Prostate gland (tissue), 2 donors: ENCODE measurements around the gene GPR15LG. TPM values are rescaled to one million over a fixed set of nuclear protein-coding genes. Genes with fewer than 3 reads are reported as not detected.

Source experiments
- DNase-seq: peaks from one replicate; pipeline ENCODE4 v3.0.0-alpha.2; 2019; ENCODE audit warnings: low spot score
- H3K27ac ChIP-seq, 2 donors: fragments of 200-600 bp; sonication (generic); 2 replicates each; pipeline ENCODE4 v1.5.1; 2017 to 2019
- H3K27me3 ChIP-seq: fragments of 200-600 bp; sonication (generic); replicated peaks from 2 replicates; pipeline ENCODE4 v1.5.1; 2019; ENCODE audit not compliant: insufficient read depth
- H3K36me3 ChIP-seq, 2 donors: fragments of 200-600 bp; sonication (generic); 1 replicate in 1 of 2; 2 replicates in 1 of 2; pipeline versions ENCODE4 v1.5.1 to v1.8.1; 2017 to 2019
- H3K4me1 ChIP-seq: fragments of 200-600 bp; sonication (generic); replicated peaks from 2 replicates; pipeline ENCODE4 v1.5.1; 2019
- H3K4me3 ChIP-seq, 2 donors: fragments of 200-600 bp; sonication (generic); 2 replicates each; pipeline ENCODE4 v1.5.1; 2017 to 2019
- H3K9me3 ChIP-seq: fragments of 200-600 bp; sonication (generic); 2 replicates; pipeline ENCODE4 v1.5.1; 2017
- CTCF ChIP-seq, 4 experiments: fragments of 200-600 bp in 2 of 4; fragments of 450-650 bp in 2 of 4; sonication (generic) in 2 of 4; IDR thresholded peaks; 1 replicate in 3 of 4; 2 replicates in 1 of 4; pipeline ENCODE4 v1.5.1; 2016 to 2019; ENCODE audit warnings: antibody characterized with exemption in 4 of 4, mild to moderate bottlenecking in 2 of 4, moderate library complexity in 2 of 4
- POLR2A ChIP-seq: fragments of 450-650 bp; IDR thresholded peaks from one replicate; pipeline ENCODE4 v1.6.1; 2016; ENCODE audit warnings: antibody characterized with exemption, mild to moderate bottlenecking
- POLR2AphosphoS5 ChIP-seq: sonication (generic); formaldehyde crosslinking; IDR thresholded peaks from one replicate; pipeline ENCODE4 v1.6.1; 2017; ENCODE audit warnings: antibody characterized with exemption
- WGBS: methylation state at CpG from one replicate; pipeline ENCODE4 v1.1.5; 2018; 5-methylcytosine and 5-hydroxymethylcytosine counted together
- intact Hi-C: fragments of 100-400 bp; cut with DNase I; formaldehyde crosslinking; loops from one replicate; pipeline ENCODE4 v1.14.2; 2022
- total RNA-seq, 2 donors: library from RNA; depleted of rRNA; stranded (reverse); fragments of >200 nt; gene quantifications; one replicate each; pipeline ENCODE4 v1.1.0, GENCODE V29; 2016

Gene GPR15LG
- total RNA-seq, 2 donors from 2014 or later, result 3.1 TPM; not detected in 1

- H3K4me3 ChIP-seq, result no peak overlapping the region
- no peaks in the 10 kb centered on the region for H3K4me1 ChIP-seq
- H3K27me3 ChIP-seq, result no peaks in the 10 kb centered on the region
- no peak for TF ChIP-seq POLR2A
- TF ChIP-seq POLR2AphosphoS5, result no peak
- no peak for TF ChIP-seq CTCF (IDR thresholded peaks at IDR 0.05)
- 90% methylated on average over 11 of the region's 11 CpGs for WGBS
- intact Hi-C loops, result no loop called here
- H3K27ac ChIP-seq, result no peak overlapping the region
- no peak for DNase-seq
- H3K36me3 ChIP-seq, result no peaks in the 10 kb centered on the region
- no peaks in the 10 kb centered on the region for H3K9me3 ChIP-seq
These were observed 28.1 kb downstream of the GPR15LG start for GRCh38 chr10:84201682-84202081.

- WGBS, result 89% methylated on average over 5 of the region's 5 CpGs
- Histone ChIP-seq H3K4me3 (no peak overlapping the region), H3K9me3 (no peaks in the 10 kb centered on the region), H3K36me3 (no peaks in the 10 kb centered on the region), H3K27me3 (no peaks in the 10 kb centered on the region), H3K4me1 (no peaks in the 10 kb centered on the region), H3K27ac (no peak overlapping the region)
- DNase-seq, result no peak
- TF ChIP-seq CTCF (IDR thresholded peaks at IDR 0.05) (no peak), POLR2AphosphoS5 (no peak), POLR2A (no peak)
- intact Hi-C loops, result no loop called here
These were observed 28.7 kb downstream of the GPR15LG start for GRCh38 chr10:84202349-84202748.

DNA sequence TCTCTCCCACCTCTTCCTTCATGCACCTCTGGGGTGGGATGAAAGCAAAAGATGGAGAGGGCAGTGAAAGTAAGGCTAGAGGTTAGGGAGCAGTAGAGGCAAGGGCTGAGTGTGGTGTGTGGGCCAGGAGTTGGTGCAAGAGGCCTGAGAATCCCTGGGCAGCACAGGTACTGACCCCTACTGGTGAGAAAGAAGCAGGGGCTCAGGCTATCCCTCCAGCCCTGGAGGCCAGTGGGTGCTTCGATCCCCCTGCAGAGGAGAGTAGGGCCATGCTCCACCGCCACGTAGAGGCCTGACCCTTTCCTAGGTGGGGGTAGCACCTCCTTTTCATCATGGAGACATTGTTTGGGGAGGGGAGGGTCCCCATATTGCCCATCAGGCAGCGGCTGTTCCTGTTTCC, 30.5 kb downstream of the GPR15LG start:
- WGBS, result 88% methylated on average over 4 of the region's 4 CpGs
- TF ChIP-seq POLR2AphosphoS5 (no peak), POLR2A (no peak), CTCF (IDR thresholded peaks at IDR 0.05) (peak in 1 of 4 experiments; percentile 32)
- Histone ChIP-seq H3K36me3 (no peaks in the 10 kb centered on the region), H3K27ac (no peak overlapping the region), H3K27me3 (no peaks in the 10 kb centered on the region), H3K9me3 (no peaks in the 10 kb centered on the region), H3K4me3 (no peak overlapping the region), H3K4me1 (no peaks in the 10 kb centered on the region)
- intact Hi-C loops, result no loop called here
- no peak for DNase-seq

GRCh38 chr10:84204610-84205009, 31.0 kb downstream of the GPR15LG start:
- Histone ChIP-seq H3K27ac (no peak overlapping the region), H3K4me3 (no peak overlapping the region), H3K4me1 (no peaks in the 10 kb centered on the region), H3K27me3 (no peaks in the 10 kb centered on the region), H3K36me3 (no peaks in the 10 kb centered on the region), H3K9me3 (no peaks in the 10 kb centered on the region)
- no peak for DNase-seq
- 94% methylated on average over 4 of the region's 4 CpGs for WGBS
- TF ChIP-seq CTCF (IDR thresholded peaks at IDR 0.05) (no peak), POLR2A (no peak), POLR2AphosphoS5 (no peak)
- intact Hi-C loops, result no loop called here

- H3K27ac ChIP-seq, result no peak overlapping the region
- no peaks in the 10 kb centered on the region for H3K9me3 ChIP-seq
- no peaks in the 10 kb centered on the region for H3K27me3 ChIP-seq
- peak; percentile 34 for DNase-seq
- no peaks in the 10 kb centered on the region for H3K36me3 ChIP-seq
- intact Hi-C loops, result no loop called here
- 35% methylated on average over 8 of the region's 8 CpGs for WGBS
- no peaks in the 10 kb centered on the region for H3K4me1 ChIP-seq
- no peak overlapping the region for H3K4me3 ChIP-seq
- TF ChIP-seq CTCF (IDR thresholded peaks at IDR 0.05) (peak; percentile 7 to 83 (median 56)), POLR2A (no peak), POLR2AphosphoS5 (no peak)
These were observed 31.6 kb downstream of the GPR15LG start for GRCh38 chr10:84205049-84205852.
